Measurements from ENCODE around the gene CHD8.
"Not testable (repeated sequence)": the region's sequence is repeated elsewhere in the genome, so short reads cannot be mapped to it uniquely, and the experiment has no call there.

CHD8 gene

DNA sequence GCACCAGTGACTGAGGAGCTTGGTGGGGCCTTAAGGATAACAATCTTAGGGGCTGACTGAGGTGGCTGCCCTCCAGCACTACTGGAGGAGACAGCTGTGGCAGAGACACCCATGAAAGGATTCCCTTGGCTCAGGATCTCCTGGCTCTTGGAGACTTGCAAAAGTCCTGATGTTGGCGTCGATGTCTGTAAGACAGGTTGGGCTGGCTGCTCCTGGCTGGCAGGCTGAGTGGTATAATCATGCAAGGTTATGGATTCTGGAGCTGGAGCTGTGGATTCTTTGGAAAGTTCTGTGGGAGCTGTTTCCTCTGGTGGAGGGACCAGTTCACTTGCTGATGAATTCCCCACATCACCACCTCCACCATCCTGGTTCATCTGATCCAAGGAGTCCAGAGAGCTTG is 24.8 kb downstream of the CHD8 start:
- DNase-seq, result no peak

DNA sequence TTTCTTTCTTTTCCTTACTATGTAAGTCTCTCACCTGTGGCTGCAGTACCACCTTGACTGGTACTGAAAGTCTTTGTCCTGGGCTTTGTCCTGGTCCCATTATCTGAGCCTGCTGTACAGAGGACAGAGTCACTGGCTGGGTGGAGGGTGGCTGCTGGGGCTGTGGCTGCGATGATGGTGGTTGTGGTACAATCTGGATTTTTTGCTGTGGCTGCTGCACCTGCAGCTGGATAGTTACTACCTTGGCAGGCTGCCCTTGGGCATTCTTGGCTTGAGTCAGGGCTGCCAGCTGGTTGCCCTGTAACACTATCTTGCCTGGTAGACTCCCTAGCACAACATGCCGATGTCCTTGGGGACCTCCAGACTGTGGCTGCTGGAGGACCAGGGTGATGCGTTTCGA is 27.0 kb downstream of the CHD8 start:
- no peak for DNase-seq

DNA sequence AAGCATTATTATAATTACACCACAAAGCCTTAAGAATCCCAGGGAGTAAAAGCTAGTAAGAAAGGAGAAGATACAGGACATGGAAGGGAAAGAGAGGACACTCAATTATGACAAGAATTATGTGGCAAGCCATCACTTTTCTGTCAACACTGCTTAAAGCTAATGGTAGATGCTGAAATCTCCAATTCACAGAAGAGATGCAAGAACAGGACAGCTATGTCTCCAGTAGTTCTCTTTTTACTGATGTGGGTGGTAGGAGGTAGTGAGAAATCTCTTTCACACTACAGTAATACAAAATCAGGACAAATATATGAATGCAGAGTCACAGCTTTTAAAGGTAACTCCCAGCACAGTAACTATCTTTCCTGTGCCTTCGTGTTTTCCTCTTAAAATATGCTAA is 29.2 kb downstream of the CHD8 start:
- no peak for DNase-seq

GRCh38 chr14:21419528-21419927 is 36.4 kb downstream of the CHD8 start:
- no peak for DNase-seq

DNA sequence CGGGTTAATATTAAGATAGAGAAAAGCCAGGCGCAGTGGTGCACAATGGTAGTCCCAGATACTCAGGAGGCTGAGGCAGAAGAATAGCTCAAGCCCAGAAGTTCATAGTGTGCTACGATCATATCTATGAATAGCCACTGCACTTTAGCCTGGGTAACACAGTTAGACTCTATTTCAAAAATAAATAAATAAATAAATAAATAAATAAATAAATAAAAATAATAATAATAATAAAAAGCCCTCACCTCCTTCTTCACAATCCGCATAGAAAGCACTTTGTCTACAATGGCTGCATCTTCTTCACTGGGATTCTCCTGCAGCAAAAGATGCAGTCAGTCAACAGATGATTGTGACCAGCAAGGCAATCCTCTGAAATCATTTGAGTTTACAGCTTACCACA is 40.6 kb downstream of the CHD8 start:
- no peak for DNase-seq

GRCh38 chr14:21414137-21414631 is 41.7 kb downstream of the CHD8 start:
- DNase-seq, result no peak

DNA sequence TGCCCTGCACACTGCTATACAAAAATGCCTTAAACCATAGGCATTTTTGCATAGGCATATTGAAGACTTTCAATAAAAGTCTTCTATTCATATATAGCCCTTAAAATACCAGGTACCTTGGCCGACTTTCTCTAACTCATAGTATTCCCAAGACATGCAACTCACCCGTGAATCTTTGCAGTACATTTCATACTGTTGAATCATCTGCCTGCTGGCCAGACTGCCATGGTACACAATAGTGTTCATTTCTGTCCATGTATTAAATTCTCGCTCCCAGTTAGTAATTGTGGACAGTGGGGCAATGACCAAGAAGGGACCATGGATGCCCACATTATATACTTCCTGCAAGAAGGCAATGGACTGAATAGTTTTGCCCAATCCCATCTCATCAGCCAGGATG is 47.8 kb downstream of the CHD8 start:
- no peak for DNase-seq

DNA sequence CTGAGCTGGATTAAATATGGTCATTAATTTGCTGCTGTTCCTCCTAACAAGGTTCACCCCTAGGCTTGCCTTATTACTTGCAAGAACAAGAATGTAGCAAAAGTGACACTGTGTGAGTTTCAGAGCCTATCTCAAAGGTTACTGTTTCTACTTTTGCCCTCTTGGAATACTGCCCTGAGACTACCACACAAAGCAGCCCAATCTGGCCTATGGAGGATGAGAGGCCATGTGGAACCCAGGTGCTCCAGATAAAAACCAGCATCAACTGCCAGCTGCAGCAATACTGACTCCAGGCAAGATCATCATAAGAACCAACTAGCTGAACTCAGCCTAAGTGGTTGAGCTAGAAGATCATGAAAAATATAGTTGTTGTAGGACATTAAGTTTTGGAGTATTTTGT is 49.7 kb downstream of the CHD8 start:
- no peak for DNase-seq

GRCh38 chr14:21405097-21405496 is 50.8 kb downstream of the CHD8 start:
- no peak for DNase-seq

GRCh38 chr14:21399311-21399870 is 56.5 kb downstream of the CHD8 start:
- DNase-seq, result no peak

DNA sequence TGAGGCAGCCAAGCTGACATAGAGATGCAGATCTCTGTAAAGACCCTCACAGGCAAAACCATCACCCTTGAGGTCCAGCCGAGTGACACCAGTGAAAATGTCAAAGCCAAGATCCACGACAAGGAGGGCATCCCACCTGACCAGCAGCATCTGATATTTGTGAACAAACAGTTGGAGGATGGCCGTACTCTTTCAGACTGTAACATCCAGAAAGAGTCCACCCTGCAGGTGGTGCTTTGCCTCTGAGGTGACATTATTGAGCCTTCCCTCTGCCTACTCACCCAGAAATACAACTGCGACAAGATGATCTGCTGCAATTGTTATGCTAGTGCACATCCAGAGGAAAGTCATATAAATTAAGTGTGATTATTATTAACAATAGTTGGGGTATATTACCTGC is 57.0 kb downstream of the CHD8 start:
- DNase-seq, result no peak

GRCh38 chr14:21395450-21395849 is 60.5 kb downstream of the CHD8 start:
- no peak for DNase-seq

- no peak for DNase-seq
Measured at GRCh38 chr14:21385188-21385904, 70.6 kb downstream of the CHD8 start.

GRCh38 chr14:21384494-21384851 is 71.5 kb downstream of the CHD8 start:
- DNase-seq, result no peak

- peak; percentile 97 for DNase-seq
Measured at GRCh38 chr14:21383848-21384493, 72.0 kb downstream of the CHD8 start, which contains the start of gene SUPT16H. TSS of gene SUPT16H (minus strand) at chr14:21384019. CDS start at chr14:21383927, 92 bp downstream.

GRCh38 chr14:21382886-21383847 is 72.8 kb downstream of the CHD8 start:
- peak; percentile 47 for DNase-seq

GRCh38 chr14:21382095-21382494 is 73.8 kb downstream of the CHD8 start:
- DNase-seq, result no peak

DNA sequence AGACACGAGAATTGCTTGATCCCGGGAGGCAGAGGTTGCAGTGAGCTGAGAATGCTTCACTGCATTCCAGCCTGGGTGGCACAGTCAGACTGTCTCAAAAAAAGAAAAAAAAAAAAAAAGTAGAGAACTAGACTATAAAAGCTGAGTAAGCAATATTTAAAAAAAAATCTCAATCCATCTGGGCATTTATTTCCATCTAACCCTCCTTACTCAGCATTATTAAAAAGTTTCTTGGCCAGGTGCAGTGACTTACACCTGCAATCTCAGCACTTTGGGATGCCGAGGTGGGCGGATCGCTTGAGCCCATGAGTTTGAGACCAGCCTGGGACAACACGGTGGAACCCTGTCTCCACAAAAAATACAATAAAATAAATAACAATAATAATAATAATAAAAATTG is 76.6 kb downstream of the CHD8 start:
- DNase-seq, result no peak

GRCh38 chr14:21373980-21374379 is 81.9 kb downstream of the CHD8 start:
- no peak for DNase-seq

- DNase-seq, result not testable (repeated sequence)
Measured at GRCh38 chr14:21372814-21373213, 83.1 kb downstream of the CHD8 start.

DNA sequence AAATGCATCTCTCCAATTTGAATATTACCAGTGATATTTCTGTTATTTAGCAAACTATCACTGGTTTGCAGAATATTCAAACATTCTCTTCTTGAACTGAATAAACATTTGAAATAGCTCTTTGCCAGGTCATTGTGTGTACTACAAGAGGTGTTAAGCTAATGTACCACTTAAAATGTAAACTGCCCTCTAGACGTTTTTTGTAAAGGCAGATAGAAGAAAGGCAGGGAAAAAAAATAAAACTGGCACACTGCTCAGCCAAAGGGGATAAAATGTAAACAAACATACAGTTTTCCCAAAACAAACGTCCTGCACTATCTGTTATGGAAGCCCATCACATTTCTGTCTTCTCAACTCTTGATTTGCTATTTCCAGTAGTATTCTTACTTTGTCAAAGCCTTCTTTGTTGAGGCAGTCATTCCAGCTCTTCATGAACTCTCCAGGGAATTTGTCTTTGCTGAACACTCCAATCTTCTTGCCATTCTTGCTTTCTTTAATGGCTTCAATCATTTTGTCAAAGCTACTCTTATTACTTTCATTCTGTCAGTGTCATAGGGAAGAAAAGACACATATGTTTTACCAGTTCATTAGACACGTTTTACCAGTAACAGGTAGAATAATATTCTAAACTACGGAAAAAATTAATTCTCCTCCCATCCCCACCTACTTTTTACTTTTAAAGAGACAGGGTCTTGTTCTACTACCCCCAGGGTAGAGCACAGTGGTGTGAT is 85.8 kb downstream of the CHD8 start:
- no peak for DNase-seq

DNA sequence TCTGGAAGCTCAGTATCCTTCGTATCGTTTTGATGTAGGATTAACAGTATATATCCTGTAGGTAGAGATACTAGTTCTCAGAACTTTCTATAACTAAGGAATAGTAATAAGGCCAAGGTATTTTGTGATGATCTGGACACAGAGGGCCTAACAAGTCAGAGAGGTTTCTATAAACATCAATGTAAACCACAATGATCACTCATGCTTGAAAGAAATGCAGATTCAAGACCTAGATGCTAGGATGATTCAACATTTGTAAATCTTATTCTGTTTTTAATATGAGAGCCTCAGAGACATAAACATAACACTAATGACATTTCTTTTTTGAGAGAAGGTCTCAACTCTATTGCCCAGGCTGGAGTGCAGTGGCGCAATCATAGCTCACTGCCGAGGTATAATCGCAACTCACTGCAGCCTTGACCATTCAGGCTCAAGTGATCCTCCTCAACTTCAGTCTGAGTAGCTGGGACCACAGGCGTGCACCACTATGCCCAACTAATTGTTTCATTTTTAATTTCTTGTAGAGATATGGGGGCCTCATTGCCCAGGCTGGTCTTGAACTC is 88.3 kb downstream of the CHD8 start:
- no peak for DNase-seq
